GM12878 (cell line): ENCODE results near the gene WFIKKN1. TPM values are rescaled to one million over a fixed set of nuclear protein-coding genes. Genes with fewer than 3 reads are reported as not detected.

Source experiments
- ATAC-seq: fragments of 200-7000 bp; cut with Tn5 transposase; 3 replicates; pipeline ENCODE4 v1.9.1; 2020; ENCODE audit warnings: mild to moderate bottlenecking, moderate library complexity
- BruUV-seq: library from RNA; stranded (reverse); fragments of 400-500 nt; replicated peaks from 2 replicates; lab custom pipeline; 2021; lab: Mats Ljungman, UMichigan
- CTCF ChIA-PET: fragments of 300-600 bp; sonication (Branson Sonifier 250); formaldehyde crosslinking; extraction: SDS; loops from one replicate; lab custom pipeline; 2021; ENCODE audit warnings: inconsistent platforms; lab: Yijun Ruan, JAX
- POLR2A ChIA-PET: fragments of 350-600 bp; formaldehyde crosslinking; extraction: SDS; loops from one replicate; lab custom pipeline; 2021; ENCODE audit warnings: inconsistent platforms; lab: Charles Lee
- RAD21 ChIA-PET: fragments of 300-600 bp; sonication (Branson Sonifier 250); formaldehyde crosslinking; loops from one replicate; lab custom pipeline; 2023; ENCODE audit warnings: antibody characterized with exemption; ENCODE audit not compliant: unreplicated experiment; lab: Charles Lee
- SMC1A ChIA-PET: fragments of 300-600 bp; sonication (Branson Sonifier 250); formaldehyde crosslinking; loops from one replicate; lab custom pipeline; 2023; ENCODE audit not compliant: unreplicated experiment, uncharacterized antibody; lab: Charles Lee
- DNase-seq: peaks from one replicate; pipeline ENCODE4 v3.0.0-alpha.2; 2011; ENCODE audit warnings: low read depth, low spot score
- FAIRE-seq: peaks from 3 replicates; lab custom pipeline; 2011; peaks lifted over from hg19 to GRCh38; lab: Jason Lieb, UNC
- H2AFZ ChIP-seq: 2 replicates; pipeline ENCODE4 v1.6.0; 2011; ENCODE audit warnings: low read depth, low read length, control low read depth; ENCODE audit not compliant: control insufficient read depth
- H3K27ac ChIP-seq: 2 replicates; pipeline ENCODE4 v1.5.1; 2011; ENCODE audit warnings: control low read depth; ENCODE audit not compliant: control insufficient read depth, insufficient read depth
- H3K27me3 ChIP-seq, 2 experiments: replicated peaks in 1 of 2; 2 replicates each; pipeline versions ENCODE4 v1.6.0 to v1.6.1; 2011; ENCODE audit warnings: low read length in 1 of 2; ENCODE audit not compliant: control insufficient read depth in 2 of 2, insufficient read depth in 2 of 2
- H3K36me3 ChIP-seq, 2 experiments: 2 replicates each; pipeline ENCODE4 v1.5.1; 2011; ENCODE audit warnings: low read length in 1 of 2; ENCODE audit not compliant: control insufficient read depth in 2 of 2, insufficient read depth in 2 of 2
- H3K4me1 ChIP-seq: 2 replicates; pipeline ENCODE4 v1.6.1; 2011; ENCODE audit warnings: mild to moderate bottlenecking, low read length, moderate library complexity, mixed read lengths; ENCODE audit not compliant: control insufficient read depth, insufficient read depth
- H3K4me2 ChIP-seq: 2 replicates; pipeline ENCODE4 v1.6.0; 2011; ENCODE audit warnings: control low read depth; ENCODE audit not compliant: control insufficient read depth, insufficient read depth
- H3K4me3 ChIP-seq: fragments of 200-600 bp; sonication (generic); 2 replicates; pipeline ENCODE4 v1.5.1; 2016
- H3K79me2 ChIP-seq: 2 replicates; pipeline ENCODE4 v1.6.0; 2011; ENCODE audit warnings: low read length; ENCODE audit not compliant: control insufficient read depth, insufficient read depth
- H3K9ac ChIP-seq: 2 replicates; pipeline ENCODE4 v1.8.0; 2011; ENCODE audit warnings: low read length, control low read depth, mixed read lengths; ENCODE audit not compliant: control insufficient read depth, insufficient read depth
- H3K9me3 ChIP-seq: replicated peaks from 3 replicates; pipeline ENCODE4 v1.5.1; 2011; ENCODE audit warnings: mild to moderate bottlenecking, low read length; ENCODE audit not compliant: control insufficient read depth, insufficient read depth
- H4K20me1 ChIP-seq: 2 replicates; pipeline ENCODE4 v1.6.0; 2011; ENCODE audit not compliant: control insufficient read depth, insufficient read depth
- GABPA ChIP-seq: IDR thresholded peaks from 2 replicates; pipeline ENCODE4 v1.6.1; 2014; ENCODE audit warnings: antibody characterized with exemption, low read depth, mild to moderate bottlenecking, inconsistent platforms
- HDGF ChIP-seq: fragments of 450-650 bp; IDR thresholded peaks from 2 replicates; pipeline ENCODE4 v1.6.1; 2016; ENCODE audit warnings: antibody characterized with exemption
- MTA2 ChIP-seq: fragments of 450-650 bp; IDR thresholded peaks from 2 replicates; pipeline ENCODE4 v1.6.1; 2016; ENCODE audit warnings: low read depth, mild to moderate bottlenecking, moderate library complexity
- NFIC ChIP-seq: IDR thresholded peaks from 2 replicates; pipeline ENCODE4 v1.6.1; 2012; ENCODE audit warnings: low read depth, mild to moderate bottlenecking, inconsistent platforms, low read length, moderate library complexity
- POLR2A ChIP-seq: IDR thresholded peaks from 2 replicates; pipeline ENCODE4 v1.6.1; 2011; ENCODE audit warnings: low read depth, mild to moderate bottlenecking, low read length
- RAD21 ChIP-seq: IDR thresholded peaks from 2 replicates; pipeline ENCODE4 v1.6.1; 2011; ENCODE audit warnings: mild to moderate bottlenecking, low read depth, low read length, moderate library complexity; ENCODE audit not compliant: insufficient read depth
- RCOR1 ChIP-seq: conservative IDR thresholded peaks from 2 replicates; pipeline ENCODE4 v1.6.1; 2012; ENCODE audit warnings: low read depth, low read length, improper control_type of control experiment
- RFX5 ChIP-seq: IDR thresholded peaks from 2 replicates; pipeline ENCODE4 v1.6.1; 2011; ENCODE audit warnings: low read depth, low read length, improper control_type of control experiment
- RUNX3 ChIP-seq: IDR thresholded peaks from 2 replicates; pipeline ENCODE4 v1.6.1; 2012; ENCODE audit warnings: low read length, inconsistent platforms
- SMC3 ChIP-seq: IDR thresholded peaks from 2 replicates; pipeline ENCODE4 v1.6.1; 2011; ENCODE audit warnings: low read length, improper control_type of control experiment, borderline replicate concordance
- SREBF1 ChIP-seq: IDR thresholded peaks from 2 replicates; pipeline ENCODE4 v1.6.1; 2012; ENCODE audit warnings: mild to moderate bottlenecking, low read length
- TCF12 ChIP-seq: IDR thresholded peaks from 2 replicates; pipeline ENCODE4 v1.6.1; 2011; ENCODE audit warnings: low read depth, mild to moderate bottlenecking, low read length
- WGBS: methylation state at CpG from one replicate; pipeline ENCODE4 v1.1.6; 2016; ENCODE audit warnings: low lambda C conversion rate; ENCODE audit not compliant: insufficient replicate concordance, insufficient coverage; ENCODE audit errors: missing lambda C conversion rate; 5-methylcytosine and 5-hydroxymethylcytosine counted together
- in situ Hi-C: fragments of 300-500 bp; cut with MboI; formaldehyde crosslinking; loops from 9 replicates; pipeline ENCODE4 v1.14.3; 2018; ENCODE audit warnings: mixed read lengths
- intact Hi-C: fragments of 100-400 bp; cut with micrococcal nuclease; formaldehyde crosslinking; loops from one replicate; pipeline ENCODE4 v1.14.2; 2022; ENCODE audit not compliant: unreplicated experiment
- polyA plus RNA-seq, 11 experiments: library from polyadenylated mRNA; depleted of rRNA in 4 of 11; unstranded in 6 of 11; stranded (reverse) in 5 of 11; fragments of >200 nt; fragmentation: Nextera tagmentation in 4 of 11; fragmentation: Illumina TruSeq in 1 of 11; extraction: Ambion mirVana in 4 of 11; extraction: Trizol in 1 of 11; gene quantifications; 1 replicate in 1 of 11; 2 replicates in 10 of 11; pipeline versions ENCODE4 v1.2.1 to v1.2.3, GENCODE V29; 2011 to 2016; ENCODE audit warnings: inconsistent platforms in 2 of 11, missing spikeins in 2 of 11, low read depth in 1 of 11
- total RNA-seq, 4 experiments: library from RNA; depleted of rRNA in 3 of 4; stranded (reverse); fragments of >200 nt in 3 of 4; fragmentation: Illumina TruSeq in 1 of 4; extraction: Trizol in 1 of 4; gene quantifications; 2 replicates each; pipeline versions ENCODE4 v1.2.1 to v1.2.3, GENCODE V29; 2013 to 2021
- TF ChIP-seq, protein P1 (sequence below): fragments of 450-650 bp; IDR thresholded peaks from 2 replicates; pipeline ENCODE4 v1.6.1; 2016; ENCODE audit warnings: mild to moderate bottlenecking, moderate library complexity, borderline replicate concordance

WFIKKN1 gene
- total and polyA plus RNA-seq, 10 of the 15 experiments (the other 5 are each of a cell fraction or from before 2014, with no cell fraction given), result 0.01 to 0.41 (median 0.05) TPM; not detected in 2

DNA sequence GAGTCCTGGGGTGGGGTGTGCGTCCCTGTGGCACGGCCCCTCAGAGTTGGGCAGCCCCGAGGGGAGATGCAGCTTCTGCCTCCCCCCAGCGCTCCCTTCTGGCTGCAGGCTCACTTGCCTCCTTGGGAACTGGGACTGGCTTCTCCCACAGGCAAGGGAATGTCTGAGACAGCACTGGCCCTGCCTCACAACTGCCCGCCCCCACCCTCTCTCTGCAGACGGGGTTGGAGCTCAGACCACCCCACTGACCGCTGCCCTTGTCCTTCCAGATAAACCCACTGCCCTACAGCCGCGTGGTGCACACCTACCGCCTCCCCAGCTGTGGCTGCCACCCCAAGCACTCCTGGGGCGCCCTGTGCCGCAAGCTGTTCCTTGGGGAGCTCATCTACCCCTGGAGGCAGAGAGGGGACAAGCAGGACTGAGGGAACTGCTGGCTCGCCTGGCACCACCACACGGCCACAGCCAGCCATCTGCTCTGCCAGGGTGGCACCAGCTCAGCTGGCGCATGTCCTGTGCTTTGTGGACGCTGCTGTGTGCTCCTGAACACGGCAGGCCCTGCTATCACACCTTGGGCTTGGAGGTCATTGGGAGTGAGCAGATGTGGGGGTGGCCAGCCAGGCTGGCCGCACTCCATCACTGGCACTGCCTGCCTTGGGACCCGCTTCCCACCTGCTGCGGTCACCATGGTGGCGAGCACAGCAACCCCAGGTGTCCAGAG lies 48.0 kb upstream of the WFIKKN1 start:
- Histone ChIP-seq H3K9ac (no peak overlapping the region), H4K20me1 (no peaks in the 10 kb centered on the region), H3K4me1 (peaks cover 3% of the 10 kb centered on the region), H3K36me3 (no peaks in the 10 kb centered on the region), H2AFZ (no peak overlapping the region), H3K4me2 (no peak overlapping the region), H3K27me3 (no peaks in the 10 kb centered on the region), H3K79me2 (peaks cover 6% of the 10 kb centered on the region), H3K4me3 (no peak overlapping the region), H3K27ac (no peak overlapping the region), H3K9me3 (no peaks in the 10 kb centered on the region)
- FAIRE-seq, result no peak
- intact Hi-C loops, result no loop called here
- in situ Hi-C loops, result no loop called here
- ChIA-PET POLR2A (no interaction called here), CTCF (no interaction called here), RAD21 (no interaction called here), SMC1A (no interaction called here)
- no peak for TF ChIP-seq RAD21
- TF ChIP-seq POLR2A, result peak; percentile 31; the same call in 1 of the 2 replicates
- ATAC-seq, result no peak
- BruUV-seq, result no TSS peak
- WGBS, result 84% methylated on average over 20 of the region's 21 CpGs
- DNase-seq, result no peak

- CTCF ChIA-PET, result no interaction called here
- DNase-seq (no peak), FAIRE-seq (no peak), ATAC-seq (no peak)
- Histone ChIP-seq H3K27ac (no peak overlapping the region), H3K79me2 (peaks cover 13% of the 10 kb centered on the region), H2AFZ (no peak overlapping the region), H3K36me3 (no peaks in the 10 kb centered on the region), H3K4me1 (peaks cover 6% of the 10 kb centered on the region), H3K9me3 (no peaks in the 10 kb centered on the region), H3K4me3 (no peak overlapping the region), H4K20me1 (no peaks in the 10 kb centered on the region), H3K4me2 (no peak overlapping the region), H3K9ac (no peak overlapping the region), H3K27me3 (no peaks in the 10 kb centered on the region)
- SMC1A ChIA-PET, result no interaction called here
- 75% methylated on average over 16 of the region's 16 CpGs for WGBS
- in situ Hi-C loops (no loop called here), intact Hi-C loops (no loop called here)
- POLR2A ChIA-PET, result no interaction called here
- TF ChIP-seq HDGF (no peak), RUNX3 (no peak), RAD21 (no peak), SREBF1 (no peak), TCF12 (no peak), MTA2 (no peak), RFX5 (no peak), GABPA (no peak), RCOR1 (no peak), NFIC (no peak), SMC3 (no peak)
- TF ChIP-seq, protein P1, sequence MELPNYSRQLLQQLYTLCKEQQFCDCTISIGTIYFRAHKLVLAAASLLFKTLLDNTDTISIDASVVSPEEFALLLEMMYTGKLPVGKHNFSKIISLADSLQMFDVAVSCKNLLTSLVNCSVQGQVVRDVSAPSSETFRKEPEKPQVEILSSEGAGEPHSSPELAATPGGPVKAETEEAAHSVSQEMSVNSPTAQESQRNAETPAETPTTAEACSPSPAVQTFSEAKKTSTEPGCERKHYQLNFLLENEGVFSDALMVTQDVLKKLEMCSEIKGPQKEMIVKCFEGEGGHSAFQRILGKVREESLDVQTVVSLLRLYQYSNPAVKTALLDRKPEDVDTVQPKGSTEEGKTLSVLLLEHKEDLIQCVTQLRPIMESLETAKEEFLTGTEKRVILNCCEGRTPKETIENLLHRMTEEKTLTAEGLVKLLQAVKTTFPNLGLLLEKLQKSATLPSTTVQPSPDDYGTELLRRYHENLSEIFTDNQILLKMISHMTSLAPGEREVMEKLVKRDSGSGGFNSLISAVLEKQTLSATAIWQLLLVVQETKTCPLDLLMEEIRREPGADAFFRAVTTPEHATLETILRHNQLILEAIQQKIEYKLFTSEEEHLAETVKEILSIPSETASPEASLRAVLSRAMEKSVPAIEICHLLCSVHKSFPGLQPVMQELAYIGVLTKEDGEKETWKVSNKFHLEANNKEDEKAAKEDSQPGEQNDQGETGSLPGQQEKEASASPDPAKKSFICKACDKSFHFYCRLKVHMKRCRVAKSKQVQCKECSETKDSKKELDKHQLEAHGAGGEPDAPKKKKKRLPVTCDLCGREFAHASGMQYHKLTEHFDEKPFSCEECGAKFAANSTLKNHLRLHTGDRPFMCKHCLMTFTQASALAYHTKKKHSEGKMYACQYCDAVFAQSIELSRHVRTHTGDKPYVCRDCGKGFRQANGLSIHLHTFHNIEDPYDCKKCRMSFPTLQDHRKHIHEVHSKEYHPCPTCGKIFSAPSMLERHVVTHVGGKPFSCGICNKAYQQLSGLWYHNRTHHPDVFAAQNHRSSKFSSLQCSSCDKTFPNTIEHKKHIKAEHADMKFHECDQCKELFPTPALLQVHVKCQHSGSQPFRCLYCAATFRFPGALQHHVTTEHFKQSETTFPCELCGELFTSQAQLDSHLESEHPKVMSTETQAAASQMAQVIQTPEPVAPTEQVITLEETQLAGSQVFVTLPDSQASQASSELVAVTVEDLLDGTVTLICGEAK, result no peak
- TSS peak; percentile 40 for BruUV-seq
- RAD21 ChIA-PET, result no interaction called here
Observed at GRCh38 chr16:583470-583814, 47.3 kb upstream of the WFIKKN1 start.
